Measurements from ENCODE around the gene SMG1. TPM values are rescaled to one million over a fixed set of nuclear protein-coding genes. Genes with fewer than 3 reads are reported as not detected.
"Not testable (repeated sequence)": the region's sequence is repeated elsewhere in the genome, so short reads cannot be mapped to it uniquely, and the experiment has no call there.

The SMG1 gene
- total and polyA plus RNA-seq, 8 donors, result 60.0 to 78.6 (median 71.4) TPM

DNA sequence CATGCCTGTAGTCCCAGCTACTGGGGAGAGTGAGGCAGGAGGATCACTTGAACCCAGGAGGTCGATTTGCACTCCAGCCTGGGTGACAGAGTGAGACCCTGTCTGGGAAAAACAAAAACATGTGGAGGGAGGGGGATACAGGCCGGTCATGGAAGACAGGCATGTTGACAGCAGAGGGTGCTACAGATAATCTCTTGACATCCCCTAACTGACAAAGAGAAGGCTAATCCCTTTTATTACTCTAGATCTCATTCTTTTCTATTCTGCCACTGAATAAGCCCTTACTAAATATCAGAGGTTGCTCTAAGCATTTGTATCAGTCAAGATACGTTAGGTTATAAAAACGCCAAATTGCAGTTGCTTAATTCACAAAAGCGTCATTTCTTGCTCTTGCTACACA is 149.9 kb downstream of the SMG1 start:
- H3K27ac ChIP-seq; DNase-seq; H3K36me3 ChIP-seq; ATAC-seq; H3K4me3 ChIP-seq; intact Hi-C loops (cut with DNase I); H3K9me3 ChIP-seq; H3K4me1 ChIP-seq; H3K27me3 ChIP-seq: not testable (repeated sequence)

- DNase-seq; H3K9me3 ChIP-seq; H3K4me1 ChIP-seq; intact Hi-C loops (cut with DNase I); H3K36me3 ChIP-seq; H3K4me3 ChIP-seq; H3K27me3 ChIP-seq: not testable (repeated sequence)
- ATAC-seq, result peak; percentile 30
- H3K27ac ChIP-seq, result peak overlapping the region in 1 of 2 donors; percentile 39
Measured at GRCh38 chr16:18774651-18775050, 151.6 kb downstream of the SMG1 start.

DNA sequence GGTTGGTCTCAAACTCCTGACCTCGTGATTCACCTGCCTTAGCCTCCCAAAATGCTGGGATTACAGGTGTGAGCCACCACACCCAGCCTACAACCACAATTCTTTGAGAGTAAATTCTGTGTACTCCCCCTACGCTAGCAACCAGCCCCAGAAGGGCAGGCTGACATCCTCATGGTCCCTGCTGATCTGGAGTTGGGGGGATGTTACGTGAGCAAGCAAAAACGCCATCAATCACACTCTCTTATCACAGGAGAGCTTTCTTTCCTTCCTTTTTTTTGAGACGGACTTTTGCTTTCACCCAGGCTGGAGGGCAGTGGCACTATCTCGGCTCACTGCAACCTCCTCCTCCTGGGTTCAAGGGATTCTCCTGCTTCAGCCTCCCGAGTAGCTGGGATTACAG is 154.0 kb downstream of the SMG1 start:
- intact Hi-C loops (cut with DNase I); DNase-seq; H3K9me3 ChIP-seq; H3K36me3 ChIP-seq; H3K27ac ChIP-seq; H3K4me3 ChIP-seq; H3K27me3 ChIP-seq; ATAC-seq; H3K4me1 ChIP-seq: not testable (repeated sequence)

- H3K27ac ChIP-seq; H3K36me3 ChIP-seq; H3K4me3 ChIP-seq; H3K27me3 ChIP-seq; H3K4me1 ChIP-seq; intact Hi-C loops (cut with DNase I); ATAC-seq; DNase-seq; H3K9me3 ChIP-seq: not testable (repeated sequence)
Measured at GRCh38 chr16:18770336-18770962, 155.8 kb downstream of the SMG1 start.

GRCh38 chr16:18767217-18767616 is 159.0 kb downstream of the SMG1 start:
- H3K36me3 ChIP-seq; H3K4me3 ChIP-seq; H3K27me3 ChIP-seq; intact Hi-C loops (cut with DNase I); ATAC-seq; H3K4me1 ChIP-seq; H3K9me3 ChIP-seq; H3K27ac ChIP-seq; DNase-seq: not testable (repeated sequence)

GRCh38 chr16:18762713-18763112 is 163.5 kb downstream of the SMG1 start:
- H3K4me3 ChIP-seq; H3K27me3 ChIP-seq; H3K4me1 ChIP-seq; H3K36me3 ChIP-seq; H3K9me3 ChIP-seq; H3K27ac ChIP-seq; DNase-seq; intact Hi-C loops (cut with DNase I): not testable (repeated sequence)
- peak; percentile 21 for ATAC-seq

DNA sequence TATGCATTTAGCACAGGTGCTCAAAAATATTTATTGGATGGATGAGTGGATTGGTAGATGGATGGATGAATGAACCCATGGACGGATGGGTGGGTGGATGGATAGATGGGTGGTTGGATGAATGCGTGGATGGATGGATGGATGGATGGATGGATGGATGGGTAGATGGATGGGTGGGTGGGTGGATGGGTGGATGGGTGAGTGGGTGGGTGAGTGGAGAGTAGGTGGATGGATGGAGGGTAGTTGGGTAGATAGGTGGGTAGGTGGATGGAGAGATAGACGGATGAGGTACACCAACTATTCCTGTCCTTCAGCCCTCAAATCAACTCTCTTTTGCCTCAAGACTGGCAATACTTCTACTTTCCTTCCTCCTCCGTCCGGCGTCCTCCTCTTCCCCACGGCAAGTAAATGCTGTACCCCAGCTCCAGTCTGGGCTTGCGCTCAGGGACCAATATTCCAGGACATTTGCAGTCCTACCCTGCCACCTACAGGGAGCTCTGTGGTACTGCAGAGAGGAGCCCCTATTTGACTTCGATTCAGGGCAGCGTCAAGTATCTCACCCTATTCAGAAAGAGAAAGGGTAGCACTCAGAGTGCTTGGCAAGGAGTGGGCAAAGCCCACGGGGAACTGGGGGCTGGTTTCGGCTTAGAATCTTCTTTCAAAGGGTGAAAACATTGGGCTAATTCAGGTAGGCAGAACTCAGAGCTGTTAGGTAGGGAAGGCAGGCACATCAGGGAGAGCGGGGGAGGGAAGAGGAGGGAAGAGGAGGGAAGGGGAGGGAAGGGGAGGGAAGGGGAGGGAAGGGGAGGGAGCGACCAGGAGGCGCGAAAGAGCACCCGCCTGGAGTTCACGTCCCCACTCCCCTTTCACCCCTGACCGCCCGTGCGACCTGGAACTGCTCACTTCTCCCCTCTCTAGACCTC is 166.3 kb downstream of the SMG1 start:
- H3K27me3 ChIP-seq; H3K9me3 ChIP-seq; H3K36me3 ChIP-seq; H3K4me1 ChIP-seq; H3K27ac ChIP-seq; intact Hi-C loops (cut with DNase I); H3K4me3 ChIP-seq: not testable (repeated sequence)
- peak; percentile 55 to 75 for TF ChIP-seq CTCF (IDR thresholded peaks at IDR 0.05)
- ATAC-seq (peak; percentile 100), DNase-seq (peak in 1 of 4 donors; percentile 3)

GRCh38 chr16:18757960-18758660 is 168.1 kb downstream of the SMG1 start:
- H3K36me3 ChIP-seq; intact Hi-C loops (cut with DNase I); H3K27ac ChIP-seq; H3K9me3 ChIP-seq; ATAC-seq; H3K4me1 ChIP-seq; H3K4me3 ChIP-seq; H3K27me3 ChIP-seq; DNase-seq: not testable (repeated sequence)

DNA sequence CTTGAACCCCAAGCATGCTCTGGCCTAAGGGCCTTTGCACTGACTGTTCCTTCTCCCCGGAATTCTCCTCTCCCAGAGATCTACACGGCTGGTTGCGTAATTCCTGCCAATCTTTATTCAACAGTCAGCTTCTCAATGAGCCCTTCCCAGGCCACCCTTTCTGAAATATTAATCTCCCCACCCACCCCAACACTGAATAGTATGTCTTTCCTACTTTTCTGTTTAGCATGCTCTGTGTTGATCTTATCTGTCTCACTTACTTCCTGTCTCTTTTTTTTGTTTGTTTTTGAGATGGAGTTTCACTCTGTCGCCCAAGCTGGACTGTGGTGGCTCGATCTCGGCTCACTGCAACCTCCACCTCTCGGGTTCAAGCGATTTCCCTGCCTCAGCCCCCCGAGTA is 169.6 kb downstream of the SMG1 start:
- H3K27ac ChIP-seq; H3K27me3 ChIP-seq; H3K4me3 ChIP-seq; H3K4me1 ChIP-seq; intact Hi-C loops (cut with DNase I); H3K9me3 ChIP-seq; H3K36me3 ChIP-seq; ATAC-seq; DNase-seq: not testable (repeated sequence)
